Measurements from ENCODE around the gene MX2. TPM values are rescaled to one million over a fixed set of nuclear protein-coding genes. Genes with fewer than 3 reads are reported as not detected.

The MX2 gene
- total and polyA plus RNA-seq, 9 of the 15 experiments (the other 6 are each of a cell fraction or from before 2014, with no cell fraction given): 0.10 to 0.95 (median 0.47) TPM; not detected in 1

- Histone ChIP-seq H3K79me2 (ENCODE audit: control insufficient read depth, insufficient read depth, low read length) (no peaks in the 10 kb centered on the region), H3K4me1 (replicated peaks in 1 of 2; ENCODE audit: control insufficient read depth in 2 of 2, insufficient read depth in 2 of 2, low read length in 2 of 2) (no peaks in the 10 kb centered on the region), H3K9me1 (ENCODE audit: control insufficient read depth, insufficient read depth, low read length) (no peaks in the 10 kb centered on the region), H3K9me3 (replicated peaks; ENCODE audit: control insufficient read depth, insufficient read depth, low read depth, low read length) (no peaks in the 10 kb centered on the region), H3K36me3 (ENCODE audit: control insufficient read depth, insufficient read depth, low read length) (no peaks in the 10 kb centered on the region), H4K20me1 (replicated peaks; ENCODE audit: control insufficient read depth, insufficient read depth, low read length) (no peaks in the 10 kb centered on the region), H3K27ac (ENCODE audit: extremely low read depth, low read depth, low read length) (no peak overlapping the region), H2AFZ (ENCODE audit: low read depth, low read length) (no peak overlapping the region), H3K4me3 (no peak overlapping the region), H3K4me2 (ENCODE audit: insufficient read depth, low read length) (no peak overlapping the region), H3K9ac (ENCODE audit: insufficient read depth in 1 of 2, low read depth in 2 of 2, low read length in 2 of 2) (no peak overlapping the region), H3K27me3 (ENCODE audit: control insufficient read depth in 2 of 2, insufficient read depth in 2 of 2, low read length in 2 of 2) (peaks cover 0 to 10% of the 10 kb centered on the region in 2 experiments; a peak in 3 of 5 replicates)
- intact Hi-C loops (cut with micrococcal nuclease): no loop called here
- DNase-seq (ENCODE audit: extremely low read depth in 1 of 4, low spot score in 3 of 4): no peak
- TF ChIP-seq ZNF311 (CRISPR knock-in tag; IDR thresholded peaks at IDR 0.05) (no peak), SRSF1 (IDR thresholded peaks at IDR 0.05; ENCODE audit: low read depth, low read length) (no peak), ZNF449 (CRISPR knock-in tag; IDR thresholded peaks at IDR 0.05) (no peak), ZNF408 (CRISPR knock-in tag; IDR thresholded peaks at IDR 0.05; ENCODE audit: low read depth) (no peak), ESRRA (IDR thresholded peaks at IDR 0.05; ENCODE audit: borderline replicate concordance, low read depth) (no peak), SREBF1 (IDR thresholded peaks at IDR 0.05; ENCODE audit: borderline replicate concordance, low read depth, low read length) (no peak), NFIC (IDR thresholded peaks at IDR 0.05) (no peak), HMGN3 (IDR thresholded peaks at IDR 0.05; ENCODE audit: borderline replicate concordance, extremely low read depth, insufficient read length, low read depth, low read length) (no peak), MTA2 (IDR thresholded peaks at IDR 0.05; ENCODE audit: low read depth) (no peak), ARID4B (CRISPR knock-in tag; IDR thresholded peaks at IDR 0.05) (no peak), ELF1 (tag; IDR thresholded peaks at IDR 0.05) (no peak), ASH1L (IDR thresholded peaks at IDR 0.05; ENCODE audit: borderline replicate concordance, low read depth, partially characterized antibody) (no peak), HIVEP1 (CRISPR knock-in tag; IDR thresholded peaks at IDR 0.05) (no peak), RBM15 (IDR thresholded peaks at IDR 0.05; ENCODE audit: insufficient read depth, low read length) (no peak)
- BruUV-seq (replicated peaks): no TSS peak
- ATAC-seq: no peak
- CTCF ChIA-PET (ENCODE audit: low intra/inter-chr PET ratio): no interaction called here
- WGBS (ENCODE audit: insufficient coverage, low coverage, missing lambda C conversion rate): 0% methylated on average over 2 of the region's 2 CpGs
- FAIRE-seq: no peak
- POLR2A ChIA-PET: no interaction called here
- in situ Hi-C loops (cut with MboI): no loop called here
Observed at GRCh38 chr21:41437729-41438128, 75.9 kb downstream of the MX2 start.

Measured in K562 (cell line).